WTC11 (cell line): Measurements from ENCODE around the gene RNF25. TPM values are rescaled to one million over a fixed set of nuclear protein-coding genes. Genes with fewer than 3 reads are reported as not detected.
A peak's percentile ranks its signal among the peaks of the same experiment; 100 is the strongest.

Experiments
- ATAC-seq: fragments of 200-7000 bp; cut with Tn5 transposase; 2 replicates; pipeline ENCODE4 v1.10.0; 2021; ENCODE audit warnings: mild to moderate bottlenecking, moderate library complexity
- CTCF ChIA-PET: fragments of 300-600 bp; sonication (Branson Sonifier 250); formaldehyde crosslinking; loops from one replicate; lab custom pipeline; 2021; ENCODE audit warnings: antibody characterized with exemption; lab: Charles Lee
- POLR2A ChIA-PET: fragments of 350-600 bp; sonication (Branson Sonifier 250); formaldehyde crosslinking; loops from one replicate; lab custom pipeline; 2021; ENCODE audit warnings: antibody characterized with exemption; lab: Charles Lee
- DNase-seq: peaks from one replicate; pipeline ENCODE4 v3.0.0; 2021; ENCODE audit warnings: low spot score
- H3K27ac Mint-ChIP-seq: 2 replicates; pipeline ENCODE4 v1.8.0; 2021; ENCODE audit warnings: mixed read lengths
- H3K27me3 Mint-ChIP-seq: 2 replicates; pipeline ENCODE4 v1.8.0; 2021; ENCODE audit warnings: low read depth, mild to moderate bottlenecking, moderate library complexity, mixed read lengths
- H3K36me3 Mint-ChIP-seq: 2 replicates; pipeline ENCODE4 v1.8.0; 2021; ENCODE audit warnings: mixed read lengths
- H3K4me1 Mint-ChIP-seq: 2 replicates; pipeline ENCODE4 v1.8.0; 2022; ENCODE audit warnings: mixed read lengths
- H3K4me3 Mint-ChIP-seq: 2 replicates; pipeline ENCODE4 v1.8.0; 2021; ENCODE audit warnings: mild to moderate bottlenecking, moderate library complexity, mixed read lengths
- H3K9me3 Mint-ChIP-seq: 2 replicates; pipeline ENCODE4 v1.8.0; 2021; ENCODE audit warnings: mixed read lengths
- ATF2 ChIP-seq: sonication (generic); formaldehyde crosslinking; IDR thresholded peaks from 2 replicates; pipeline ENCODE4 v1.8.1; 2022; ENCODE audit warnings: low read depth, missing genetic modification reagents, borderline replicate concordance
- ATF6 ChIP-seq: sonication (generic); formaldehyde crosslinking; IDR thresholded peaks from 2 replicates; pipeline ENCODE4 v1.8.1; 2023; ENCODE audit warnings: mild to moderate bottlenecking, missing genetic modification reagents
- CBFB ChIP-seq: sonication (generic); formaldehyde crosslinking; IDR thresholded peaks from 2 replicates; pipeline ENCODE4 v1.8.1; 2022; ENCODE audit warnings: mild to moderate bottlenecking, low read depth, missing genetic modification reagents
- E2F1 ChIP-seq: sonication (generic); formaldehyde crosslinking; IDR thresholded peaks from 2 replicates; pipeline ENCODE4 v1.8.0; 2022; ENCODE audit warnings: mild to moderate bottlenecking, missing genetic modification reagents
- HMGXB4 ChIP-seq: sonication (generic); formaldehyde crosslinking; IDR thresholded peaks from 2 replicates; pipeline ENCODE4 v1.8.1; 2023; ENCODE audit warnings: mild to moderate bottlenecking, moderate library complexity, missing genetic modification reagents
- IRF2 ChIP-seq: sonication (generic); formaldehyde crosslinking; IDR thresholded peaks from 2 replicates; pipeline ENCODE4 v1.8.0; 2022; ENCODE audit warnings: low read depth, missing genetic modification reagents, borderline replicate concordance
- NR1H2 ChIP-seq: sonication (generic); formaldehyde crosslinking; IDR thresholded peaks from 2 replicates; pipeline ENCODE4 v1.9.0; 2021; ENCODE audit warnings: mild to moderate bottlenecking, moderate library complexity, missing genetic modification reagents
- PREB ChIP-seq: sonication (generic); formaldehyde crosslinking; IDR thresholded peaks from 2 replicates; pipeline ENCODE4 v1.8.1; 2022; ENCODE audit warnings: mild to moderate bottlenecking, missing genetic modification reagents, moderate library complexity, borderline replicate concordance
- RELA ChIP-seq: sonication (generic); formaldehyde crosslinking; IDR thresholded peaks from 2 replicates; pipeline ENCODE4 v1.8.1; 2022; ENCODE audit warnings: missing genetic modification reagents, mild to moderate bottlenecking, borderline replicate concordance
- RORB ChIP-seq: fragments of 250-450 bp; sonication (Bioruptor Pico); IDR thresholded peaks from 2 replicates; pipeline ENCODE4 v1.9.0; 2021; ENCODE audit warnings: mild to moderate bottlenecking
- SP1 ChIP-seq: sonication (generic); formaldehyde crosslinking; conservative IDR thresholded peaks from 2 replicates; pipeline ENCODE4 v1.8.1; 2022; ENCODE audit warnings: missing genetic modification reagents
- TEAD4 ChIP-seq: sonication (generic); formaldehyde crosslinking; IDR thresholded peaks from 2 replicates; pipeline ENCODE4 v1.8.0; 2022; ENCODE audit warnings: mild to moderate bottlenecking, missing genetic modification reagents
- ZNF317 ChIP-seq: sonication (generic); formaldehyde crosslinking; IDR thresholded peaks from 2 replicates; pipeline ENCODE4 v1.8.1; 2023; ENCODE audit warnings: low read depth, mild to moderate bottlenecking, moderate library complexity, missing genetic modification reagents, borderline replicate concordance
- ZNF423 ChIP-seq: fragments of 250-450 bp; sonication (Bioruptor Pico); IDR thresholded peaks from 2 replicates; pipeline ENCODE4 v2.1.2; 2022; ENCODE audit warnings: mild to moderate bottlenecking, moderate library complexity
- ZSCAN18 ChIP-seq: fragments of 250-450 bp; sonication (Bioruptor Pico); IDR thresholded peaks from 2 replicates; pipeline ENCODE4 v2.1.2; 2022; ENCODE audit warnings: mild to moderate bottlenecking, moderate library complexity
- total RNA-seq: library from RNA; stranded (reverse); gene quantifications from 3 replicates; pipeline ENCODE4 v1.2.3, GENCODE V29; 2021
- TF ChIP-seq, protein P1 (sequence below): sonication (generic); formaldehyde crosslinking; IDR thresholded peaks from 2 replicates; pipeline ENCODE4 v1.8.1; 2022; ENCODE audit warnings: low read depth, mild to moderate bottlenecking, moderate library complexity, missing genetic modification reagents, borderline replicate concordance
- TF ChIP-seq, protein P2 (sequence below): sonication (generic); formaldehyde crosslinking; conservative IDR thresholded peaks from 2 replicates; pipeline ENCODE4 v1.8.1; 2022; ENCODE audit warnings: mild to moderate bottlenecking, missing genetic modification reagents
- TF ChIP-seq, protein P3 (sequence below): sonication (generic); formaldehyde crosslinking; IDR thresholded peaks from 2 replicates; pipeline ENCODE4 v1.8.0; 2023; ENCODE audit warnings: missing genetic modification reagents

The RNF25 gene
- total RNA-seq, 1 experiment from 2014 or later, result 23.9 TPM

- H3K4me1 Mint-ChIP-seq, result peaks cover 11% of the 10 kb centered on the region
- peak overlapping the region; percentile 98 for H3K4me3 Mint-ChIP-seq
- H3K27ac Mint-ChIP-seq, result no peak overlapping the region
- ATAC-seq (peak; percentile 10), DNase-seq (no peak)
- peaks cover 4% of the 10 kb centered on the region for H3K9me3 Mint-ChIP-seq
- peaks cover 7% of the 10 kb centered on the region for H3K36me3 Mint-ChIP-seq
- POLR2A ChIA-PET, result interaction anchor here (0.6 to 1.0 kb wide), 3 partner anchors 51 to 494 kb away, joined by 3 to 7 read pairs (median 3); partner anchors contain the start of genes BCS1L and ZNF142
- CTCF ChIA-PET, result interaction anchor here (0.6 to 2.4 kb wide), 28 partner anchors 11 to 291 kb away, joined by 3 to 30 read pairs (median 4); partner anchors contain the start of genes BCS1L, CYP27A1, RNF25 and STK36
- no peaks in the 10 kb centered on the region; the same call in 1 of the 2 replicates for H3K27me3 Mint-ChIP-seq
- TF ChIP-seq PREB (no peak), ATF6 (CRISPR knock-in tag) (no peak), E2F1 (CRISPR knock-in tag) (no peak), RORB (CRISPR knock-in tag) (no peak), ZNF317 (CRISPR knock-in tag) (no peak), TEAD4 (CRISPR knock-in tag) (no peak), SP1 (no peak), IRF2 (CRISPR knock-in tag) (no peak), ZNF423 (CRISPR knock-in tag) (no peak), ZSCAN18 (CRISPR knock-in tag) (no peak), HMGXB4 (CRISPR knock-in tag) (no peak), ATF2 (no peak), NR1H2 (CRISPR knock-in tag) (no peak), RELA (CRISPR knock-in tag) (no peak), CBFB (CRISPR knock-in tag) (no peak)
- TF ChIP-seq, protein P1, sequence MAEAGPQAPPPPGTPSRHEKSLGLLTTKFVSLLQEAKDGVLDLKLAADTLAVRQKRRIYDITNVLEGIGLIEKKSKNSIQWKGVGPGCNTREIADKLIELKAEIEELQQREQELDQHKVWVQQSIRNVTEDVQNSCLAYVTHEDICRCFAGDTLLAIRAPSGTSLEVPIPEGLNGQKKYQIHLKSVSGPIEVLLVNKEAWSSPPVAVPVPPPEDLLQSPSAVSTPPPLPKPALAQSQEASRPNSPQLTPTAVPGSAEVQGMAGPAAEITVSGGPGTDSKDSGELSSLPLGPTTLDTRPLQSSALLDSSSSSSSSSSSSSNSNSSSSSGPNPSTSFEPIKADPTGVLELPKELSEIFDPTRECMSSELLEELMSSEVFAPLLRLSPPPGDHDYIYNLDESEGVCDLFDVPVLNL (CRISPR knock-in tag), result no peak
- TF ChIP-seq, protein P2, sequence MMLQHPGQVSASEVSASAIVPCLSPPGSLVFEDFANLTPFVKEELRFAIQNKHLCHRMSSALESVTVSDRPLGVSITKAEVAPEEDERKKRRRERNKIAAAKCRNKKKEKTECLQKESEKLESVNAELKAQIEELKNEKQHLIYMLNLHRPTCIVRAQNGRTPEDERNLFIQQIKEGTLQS (CRISPR knock-in tag), result no peak
- TF ChIP-seq, protein P3, sequence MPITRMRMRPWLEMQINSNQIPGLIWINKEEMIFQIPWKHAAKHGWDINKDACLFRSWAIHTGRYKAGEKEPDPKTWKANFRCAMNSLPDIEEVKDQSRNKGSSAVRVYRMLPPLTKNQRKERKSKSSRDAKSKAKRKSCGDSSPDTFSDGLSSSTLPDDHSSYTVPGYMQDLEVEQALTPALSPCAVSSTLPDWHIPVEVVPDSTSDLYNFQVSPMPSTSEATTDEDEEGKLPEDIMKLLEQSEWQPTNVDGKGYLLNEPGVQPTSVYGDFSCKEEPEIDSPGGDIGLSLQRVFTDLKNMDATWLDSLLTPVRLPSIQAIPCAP (CRISPR knock-in tag), result no peak
These were observed 38.5 kb upstream of the RNF25 start for GRCh38 chr2:218710334-218710686.
